PC-9 (cell line): ENCODE results near the gene ADAMTS2.

Experiments
- EZH2 ChIP-seq: fragments of 200-600 bp; sonication (generic); IDR thresholded peaks from 2 replicates; pipeline ENCODE4 v1.8.0; 2017; ENCODE audit warnings: antibody characterized with exemption, low read depth
- TF ChIP-seq, protein P1 (sequence below): fragments of 200-600 bp; sonication (generic); conservative IDR thresholded peaks from 2 replicates; pipeline ENCODE4 v1.6.1; 2017; ENCODE audit warnings: mixed run types, antibody characterized with exemption, mild to moderate bottlenecking, moderate library complexity

DNA sequence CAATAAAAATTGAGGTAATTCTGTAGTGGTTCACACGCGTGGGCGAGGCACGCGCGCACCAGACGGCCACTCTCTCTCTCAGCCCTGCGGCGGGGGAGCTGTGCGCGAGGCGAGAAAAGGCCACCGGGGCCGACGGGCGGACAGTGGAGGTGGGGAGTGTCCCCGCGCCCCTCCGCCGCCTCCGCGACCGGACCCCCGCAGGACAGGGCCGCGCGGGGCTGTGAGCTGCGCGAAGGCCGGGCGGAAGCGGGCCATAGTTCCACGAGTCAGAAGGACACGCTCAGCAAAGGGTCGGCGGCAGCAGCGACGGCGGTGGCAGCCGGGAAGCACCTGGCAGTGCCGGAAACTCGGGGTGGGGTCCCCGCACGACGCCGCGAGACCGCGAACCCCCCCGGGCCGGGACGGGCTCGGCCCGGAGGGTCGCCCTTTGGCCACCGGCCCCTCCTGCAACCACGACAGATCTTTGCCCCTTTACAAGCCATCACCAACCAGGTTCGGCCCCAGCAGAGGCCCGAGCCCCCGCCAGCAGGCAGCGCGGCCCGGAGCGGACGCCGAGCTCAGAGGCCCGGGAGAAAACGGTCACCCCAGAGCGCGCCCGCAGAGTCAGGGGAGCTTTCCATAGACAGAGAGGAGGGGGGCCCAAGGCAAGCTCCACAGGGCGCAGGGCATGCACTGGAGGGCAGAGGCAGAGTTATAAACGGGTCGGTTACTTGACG, 224.2 kb downstream of the ADAMTS2 start:
- TF ChIP-seq, protein P1, sequence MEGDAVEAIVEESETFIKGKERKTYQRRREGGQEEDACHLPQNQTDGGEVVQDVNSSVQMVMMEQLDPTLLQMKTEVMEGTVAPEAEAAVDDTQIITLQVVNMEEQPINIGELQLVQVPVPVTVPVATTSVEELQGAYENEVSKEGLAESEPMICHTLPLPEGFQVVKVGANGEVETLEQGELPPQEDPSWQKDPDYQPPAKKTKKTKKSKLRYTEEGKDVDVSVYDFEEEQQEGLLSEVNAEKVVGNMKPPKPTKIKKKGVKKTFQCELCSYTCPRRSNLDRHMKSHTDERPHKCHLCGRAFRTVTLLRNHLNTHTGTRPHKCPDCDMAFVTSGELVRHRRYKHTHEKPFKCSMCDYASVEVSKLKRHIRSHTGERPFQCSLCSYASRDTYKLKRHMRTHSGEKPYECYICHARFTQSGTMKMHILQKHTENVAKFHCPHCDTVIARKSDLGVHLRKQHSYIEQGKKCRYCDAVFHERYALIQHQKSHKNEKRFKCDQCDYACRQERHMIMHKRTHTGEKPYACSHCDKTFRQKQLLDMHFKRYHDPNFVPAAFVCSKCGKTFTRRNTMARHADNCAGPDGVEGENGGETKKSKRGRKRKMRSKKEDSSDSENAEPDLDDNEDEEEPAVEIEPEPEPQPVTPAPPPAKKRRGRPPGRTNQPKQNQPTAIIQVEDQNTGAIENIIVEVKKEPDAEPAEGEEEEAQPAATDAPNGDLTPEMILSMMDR: no peak
- no peak for TF ChIP-seq EZH2
